ENCODE results near the gene FEZF2. TPM values are rescaled to one million over a fixed set of nuclear protein-coding genes. Genes with fewer than 3 reads are reported as not detected.

The FEZF2 gene
- total RNA-seq, 1 donor from 2014 or later = not detected

DNA sequence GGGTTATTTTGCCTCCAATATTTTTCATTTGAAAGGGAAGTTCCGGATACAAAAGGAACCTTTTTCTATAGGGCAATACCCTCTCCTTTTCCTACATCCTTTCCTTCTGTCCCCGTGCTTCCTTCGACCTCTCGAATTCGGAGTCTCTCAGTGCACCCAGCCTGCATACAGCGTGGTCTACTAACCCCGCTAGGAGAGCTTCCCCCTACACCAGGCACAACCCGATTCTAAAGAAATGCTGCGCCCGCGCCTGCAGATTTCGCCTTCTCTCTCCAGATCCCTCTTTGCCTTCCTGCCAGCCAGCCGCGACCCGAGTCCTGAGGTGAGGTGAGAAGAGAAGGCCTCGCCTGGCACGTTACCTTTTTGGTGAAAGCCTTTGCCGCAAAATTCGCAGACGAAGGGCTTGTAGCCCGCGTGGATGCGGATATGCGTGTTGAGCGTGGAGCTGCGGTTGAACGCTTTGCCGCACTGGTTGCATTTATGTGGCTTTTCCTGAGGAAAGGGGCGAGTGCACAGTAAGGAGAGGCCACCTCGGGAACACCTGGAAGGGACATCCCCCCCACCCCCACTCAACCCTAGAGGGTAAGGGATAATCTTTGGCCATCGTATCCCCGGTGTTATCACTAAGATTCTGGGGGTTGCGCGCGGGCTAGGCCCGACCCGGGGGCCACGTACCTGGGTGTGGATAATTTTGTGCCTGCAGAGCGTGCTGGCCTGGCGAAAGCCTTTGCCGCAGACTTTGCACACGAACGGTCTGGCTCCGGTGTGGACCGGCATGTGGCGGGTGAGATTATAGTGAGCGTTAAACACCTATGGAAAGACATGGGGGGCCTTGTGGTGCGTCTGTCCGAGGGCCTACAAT is 2.3 kb downstream of the FEZF2 start:
- H3K4me1 Mint-ChIP-seq (ENCODE audit: low read depth) = peaks cover 1% of the 10 kb centered on the region
- H3K36me3 Mint-ChIP-seq (ENCODE audit: insufficient read depth) = no peaks in the 10 kb centered on the region
- no peak for TF ChIP-seq CTCF (IDR thresholded peaks at IDR 0.05; ENCODE audit: unreplicated experiment)
- DNase-seq (ENCODE audit: low spot score, unreplicated experiment) = no peak
- no peak overlapping the region for H3K4me3 Mint-ChIP-seq (ENCODE audit: low read depth)
- peak overlapping the region; percentile 10 for H3K27ac Mint-ChIP-seq
- no peaks in the 10 kb centered on the region for H3K9me3 Mint-ChIP-seq (ENCODE audit: low read depth)
- peaks cover 97% of the 10 kb centered on the region for H3K27me3 Mint-ChIP-seq

DNA sequence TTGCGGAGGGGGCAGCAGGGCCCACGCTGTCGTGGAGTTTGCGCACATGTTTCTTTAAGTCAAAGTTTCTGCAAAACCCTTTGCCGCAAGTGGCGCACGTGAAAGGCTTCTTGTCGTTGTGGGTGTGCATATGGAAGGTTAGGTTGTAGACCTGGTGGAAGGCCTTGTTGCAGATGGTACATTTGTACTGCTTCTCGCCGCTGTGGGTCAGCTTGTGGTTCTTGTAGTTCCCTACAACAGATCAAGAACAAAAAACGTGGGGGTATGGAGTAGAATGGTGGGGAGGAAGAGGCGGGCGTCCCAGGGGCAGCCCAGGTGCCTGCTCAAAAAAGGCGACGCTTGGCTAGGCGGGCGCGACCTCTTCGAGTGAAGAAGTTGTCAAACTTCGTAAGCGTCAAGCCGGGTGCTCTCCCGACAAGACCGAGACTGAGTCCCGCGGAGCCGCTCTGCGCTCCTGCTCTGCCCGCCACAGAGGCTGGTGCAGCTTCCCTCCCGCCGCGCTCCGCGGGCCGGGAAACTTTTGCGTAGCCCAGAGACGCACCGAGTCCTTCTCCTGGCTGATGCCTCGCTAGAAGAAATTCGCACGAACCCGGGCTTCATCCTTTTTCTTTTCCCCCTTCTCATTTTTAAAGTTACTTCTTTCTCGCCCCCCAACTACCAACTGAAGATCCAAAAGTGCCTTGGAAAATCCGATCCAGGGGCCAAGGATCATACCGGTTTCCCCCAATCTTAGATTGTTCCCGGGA is 3.1 kb downstream of the FEZF2 start:
- peak overlapping the region; percentile 81 for H3K27ac Mint-ChIP-seq
- no peak for TF ChIP-seq CTCF (IDR thresholded peaks at IDR 0.05; ENCODE audit: unreplicated experiment)
- H3K4me3 Mint-ChIP-seq (ENCODE audit: low read depth) = no peak overlapping the region
- no peaks in the 10 kb centered on the region for H3K36me3 Mint-ChIP-seq (ENCODE audit: insufficient read depth)
- H3K4me1 Mint-ChIP-seq (ENCODE audit: low read depth) = peaks cover 1% of the 10 kb centered on the region
- DNase-seq (ENCODE audit: low spot score, unreplicated experiment) = no peak
- H3K27me3 Mint-ChIP-seq = peaks cover 97% of the 10 kb centered on the region
- no peaks in the 10 kb centered on the region for H3K9me3 Mint-ChIP-seq (ENCODE audit: low read depth)

DNA sequence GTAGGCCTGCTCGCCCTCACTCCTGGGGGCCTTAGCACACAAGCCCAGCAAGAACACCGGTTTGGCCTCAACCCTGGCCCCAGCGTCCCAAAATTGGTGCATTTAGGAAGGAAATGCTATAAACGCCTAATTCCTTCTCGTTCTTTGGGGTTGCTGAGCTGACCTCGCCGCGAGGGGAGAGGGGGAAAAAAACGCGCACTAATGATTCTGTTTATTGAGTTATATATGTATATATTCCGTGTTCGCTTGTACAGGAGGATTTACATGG is 3.9 kb downstream of the FEZF2 start:
- Mint-ChIP-seq H3K4me3 (ENCODE audit: low read depth) (no peak overlapping the region), H3K4me1 (ENCODE audit: low read depth) (peaks cover 1% of the 10 kb centered on the region)
- TF ChIP-seq CTCF (IDR thresholded peaks at IDR 0.05; ENCODE audit: unreplicated experiment) = no peak

GRCh38 chr3:62368705-62369475 is 4.5 kb downstream of the FEZF2 start:
- peaks cover 97% of the 10 kb centered on the region for H3K27me3 Mint-ChIP-seq
- DNase-seq (ENCODE audit: low spot score, unreplicated experiment) = no peak
- H3K4me1 Mint-ChIP-seq (ENCODE audit: low read depth) = peaks cover 1% of the 10 kb centered on the region
- no peaks in the 10 kb centered on the region for H3K9me3 Mint-ChIP-seq (ENCODE audit: low read depth)
- TF ChIP-seq CTCF (IDR thresholded peaks at IDR 0.05; ENCODE audit: unreplicated experiment) = peak; percentile 48
- no peak overlapping the region for H3K27ac Mint-ChIP-seq
- H3K36me3 Mint-ChIP-seq (ENCODE audit: insufficient read depth) = no peaks in the 10 kb centered on the region
- H3K4me3 Mint-ChIP-seq (ENCODE audit: low read depth) = no peak overlapping the region

More for the DNA sequence above, 3.9 kb downstream of the FEZF2 start:
- Mint-ChIP-seq H3K27ac (no peak overlapping the region), H3K36me3 (ENCODE audit: insufficient read depth) (no peaks in the 10 kb centered on the region), H3K27me3 (peaks cover 97% of the 10 kb centered on the region), H3K9me3 (ENCODE audit: low read depth) (no peaks in the 10 kb centered on the region)
- DNase-seq (ENCODE audit: low spot score, unreplicated experiment) = no peak

DNA sequence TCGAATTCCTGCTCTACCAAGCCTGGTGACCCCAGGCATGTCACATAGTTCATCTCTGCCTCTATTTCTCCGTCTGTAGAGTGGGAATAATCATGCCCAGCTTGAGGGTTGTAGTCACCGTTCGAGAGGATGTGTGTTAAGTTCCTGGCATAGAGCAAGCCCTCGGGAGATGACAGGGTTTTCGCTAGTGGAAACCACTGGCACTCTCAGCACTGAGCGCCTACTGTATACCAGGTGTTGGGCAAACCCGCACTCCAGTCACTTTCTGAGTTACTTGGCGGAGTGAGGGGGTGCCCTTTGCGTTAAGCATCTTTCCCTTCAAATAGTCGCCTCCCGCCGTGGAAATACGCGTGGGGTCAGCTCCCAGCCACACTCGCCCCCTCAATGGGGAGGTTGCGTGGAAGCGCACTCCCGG is 5.1 kb downstream of the FEZF2 start:
- Mint-ChIP-seq H3K36me3 (ENCODE audit: insufficient read depth) (no peaks in the 10 kb centered on the region), H3K27me3 (peaks cover 97% of the 10 kb centered on the region), H3K4me1 (ENCODE audit: low read depth) (peaks cover 1% of the 10 kb centered on the region), H3K4me3 (ENCODE audit: low read depth) (no peak overlapping the region), H3K27ac (no peak overlapping the region), H3K9me3 (ENCODE audit: low read depth) (no peaks in the 10 kb centered on the region)
- no peak for DNase-seq (ENCODE audit: low spot score, unreplicated experiment)
- no peak for TF ChIP-seq CTCF (IDR thresholded peaks at IDR 0.05; ENCODE audit: unreplicated experiment)
